ENCODE results near the gene MTCL3.

The MTCL3 gene

GRCh38 chr6:127547215-127547614, 28.1 kb upstream of the MTCL3 start:
- Mint-ChIP-seq H3K9me3 (no peaks in the 10 kb centered on the region), H3K36me3 (ENCODE audit: low read depth) (no peaks in the 10 kb centered on the region), H3K27ac (no peak overlapping the region), H3K4me3 (no peak overlapping the region), H3K4me1 (ENCODE audit: low read depth) (no peaks in the 10 kb centered on the region), H3K27me3 (peaks cover 16% of the 10 kb centered on the region)
- ATAC-seq (peak; percentile 51), DNase-seq (peak; percentile 37)
- intact Hi-C loops (cut with micrococcal nuclease), result loop anchor here (10.0 kb wide), 1 partner anchor 362 kb away; no protein-coding TSS in a partner anchor
- ChIA-PET POLR2A (no interaction called here), CTCF (interaction anchor here (0.9 to 3.9 kb wide), 4 partner anchors 9 to 85 kb away, joined by 3 to 15 read pairs (median 10); no protein-coding TSS in a partner anchor)
- no peak for TF ChIP-seq CTCF (IDR thresholded peaks at IDR 0.05)

GRCh38 chr6:127539272-127539671, 20.1 kb upstream of the MTCL3 start:
- ATAC-seq (peak; percentile 76), DNase-seq (no peak)
- intact Hi-C loops (cut with micrococcal nuclease), result loop anchor here (1.0 to 2.0 kb wide), 2 partner anchors 74 to 236 kb away; no protein-coding TSS in a partner anchor
- H3K36me3 Mint-ChIP-seq (ENCODE audit: low read depth), result no peaks in the 10 kb centered on the region
- ChIA-PET CTCF (interaction anchor here (0.8 to 4.7 kb wide), 23 partner anchors 9 to 1535 kb away, joined by 3 to 43 read pairs (median 5); partner anchors contain the start of genes KIAA0408 and MTCL3), POLR2A (interaction anchor here (1.0 kb wide), 1 partner anchor 23 kb away, joined by 3 read pairs; no protein-coding TSS in a partner anchor)
- no peak overlapping the region for H3K4me3 Mint-ChIP-seq
- peaks cover 12% of the 10 kb centered on the region for H3K27me3 Mint-ChIP-seq
- TF ChIP-seq CTCF (IDR thresholded peaks at IDR 0.05), result peak; percentile 61
- H3K4me1 Mint-ChIP-seq (ENCODE audit: low read depth), result no peaks in the 10 kb centered on the region
- no peak overlapping the region for H3K27ac Mint-ChIP-seq
- H3K9me3 Mint-ChIP-seq, result no peaks in the 10 kb centered on the region

- intact Hi-C loops (cut with micrococcal nuclease), result loop anchor here (1.0 to 2.0 kb wide), 2 partner anchors 74 to 236 kb away; no protein-coding TSS in a partner anchor
- DNase-seq (no peak), ATAC-seq (peak; percentile 27)
- Mint-ChIP-seq H3K4me1 (ENCODE audit: low read depth) (no peaks in the 10 kb centered on the region), H3K27ac (no peak overlapping the region), H3K9me3 (no peaks in the 10 kb centered on the region), H3K4me3 (no peak overlapping the region), H3K27me3 (peaks cover 14% of the 10 kb centered on the region), H3K36me3 (ENCODE audit: low read depth) (no peaks in the 10 kb centered on the region)
- TF ChIP-seq CTCF (IDR thresholded peaks at IDR 0.05), result no peak
- POLR2A ChIA-PET, result interaction anchor here (1.0 kb wide), 1 partner anchor 23 kb away, joined by 3 read pairs; no protein-coding TSS in a partner anchor
- CTCF ChIA-PET, result interaction anchor here (0.8 to 4.7 kb wide), 24 partner anchors 9 to 1534 kb away, joined by 3 to 43 read pairs (median 5); partner anchors contain the start of genes KIAA0408 and MTCL3
Observed at GRCh38 chr6:127538750-127539264, 19.7 kb upstream of the MTCL3 start.

GRCh38 chr6:127533736-127534135, 14.6 kb upstream of the MTCL3 start:
- no peaks in the 10 kb centered on the region for H3K4me1 Mint-ChIP-seq (ENCODE audit: low read depth)
- no peaks in the 10 kb centered on the region for H3K9me3 Mint-ChIP-seq
- TF ChIP-seq CTCF (IDR thresholded peaks at IDR 0.05), result no peak
- no peak overlapping the region for H3K27ac Mint-ChIP-seq
- DNase-seq, result no peak
- ATAC-seq, result no peak
- CTCF ChIA-PET, result no interaction called here
- H3K4me3 Mint-ChIP-seq, result no peak overlapping the region
- intact Hi-C loops (cut with micrococcal nuclease), result no loop called here
- POLR2A ChIA-PET, result no interaction called here
- H3K36me3 Mint-ChIP-seq (ENCODE audit: low read depth), result no peaks in the 10 kb centered on the region
- peaks cover 21% of the 10 kb centered on the region for H3K27me3 Mint-ChIP-seq

- H3K36me3 Mint-ChIP-seq (ENCODE audit: low read depth), result no peaks in the 10 kb centered on the region
- CTCF ChIA-PET, result interaction anchor here (1.3 kb wide), 1 partner anchor 17 kb away, joined by 4 read pairs; no protein-coding TSS in a partner anchor
- peaks cover 21% of the 10 kb centered on the region for H3K27me3 Mint-ChIP-seq
- H3K4me1 Mint-ChIP-seq (ENCODE audit: low read depth), result no peaks in the 10 kb centered on the region
- POLR2A ChIA-PET, result no interaction called here
- no peak for TF ChIP-seq CTCF (IDR thresholded peaks at IDR 0.05)
- ATAC-seq, result no peak
- H3K27ac Mint-ChIP-seq, result no peak overlapping the region
- no peak overlapping the region for H3K4me3 Mint-ChIP-seq
- DNase-seq, result no peak
- intact Hi-C loops (cut with micrococcal nuclease), result no loop called here
- no peaks in the 10 kb centered on the region for H3K9me3 Mint-ChIP-seq
Observed at GRCh38 chr6:127533011-127533410, 13.9 kb upstream of the MTCL3 start.

Measured in activated CD8-positive, alpha-beta T cell treated with anti-CD3 and anti-CD28 coated beads for 36 hours (primary cell).